ENCODE measurements around the gene MCOLN3.
A peak's percentile ranks its signal among the peaks of the same experiment; 100 is the strongest.
"Not testable (repeated sequence)": the region's sequence is repeated elsewhere in the genome, so short reads cannot be mapped to it uniquely, and the experiment has no call there.

Gene MCOLN3

GRCh38 chr1:84997667-84998600, 50.4 kb downstream of the MCOLN3 start:
- Histone ChIP-seq H4K20me1 (peaks cover 0 to 21% (median 16%) of the 10 kb centered on the region in 11 experiments; a peak in 16 of 22 replicates), H3K9me3 (replicated peaks in 1 of 11) (peaks cover 0 to 10% (median 7%) of the 10 kb centered on the region in 11 experiments; a peak in 12 of 22 replicates), H3K4me3 (peak overlapping the region; percentile 59 to 77 (median 66)), H3K4me2 (peak overlapping the region; percentile 98 to 100 (median 100)), H3K4me1 (peaks cover 17 to 32% (median 25%) of the 10 kb centered on the region in 10 experiments), H3K27ac (no peak overlapping the region), H3K36me3 (no peaks in the 10 kb centered on the region), H3K27me3 (peaks cover 36 to 68% (median 49%) of the 10 kb centered on the region in 11 experiments), H3K9ac (peak overlapping the region; percentile 18 to 63 (median 45); a peak in 8 of 22 replicates)
- TF ChIP-seq Cebpa-rat (IDR thresholded peaks at IDR 0.05), result no peak

GRCh38 chr1:84996846-84997666, 51.2 kb downstream of the MCOLN3 start, which contains the start of gene MCOLN2:
Gene MCOLN2 (minus strand): TSS chr1:84997113. CDS start chr1:84996872, 241 bp downstream.
- H3K9ac ChIP-seq, result peak within 1 kb of the TSS; percentile 37 to 69 (median 61); a peak in 16 of 22 replicates
- H3K4me2 ChIP-seq, result peak within 1 kb of the TSS; percentile 98 to 100 (median 100)
- TF ChIP-seq Cebpa-rat (IDR thresholded peaks at IDR 0.05), result no peak
- no peaks in the 10 kb centered on the region for H3K36me3 ChIP-seq
- peaks cover 36 to 68% (median 49%) of the 10 kb centered on the region in 11 experiments for H3K27me3 ChIP-seq
- H3K27ac ChIP-seq, result no peak within 1 kb of the TSS
- H3K4me1 ChIP-seq, result peaks cover 17 to 35% (median 25%) of the 10 kb centered on the region in 10 experiments
- peaks cover 0 to 10% (median 7%) of the 10 kb centered on the region in 11 experiments; a peak in 12 of 22 replicates for H3K9me3 ChIP-seq (replicated peaks in 1 of 11)
- peaks cover 0 to 21% (median 16%) of the 10 kb centered on the region in 11 experiments; a peak in 16 of 22 replicates for H4K20me1 ChIP-seq
- H3K4me3 ChIP-seq, result peak within 1 kb of the TSS; percentile 59 to 77 (median 66)

GRCh38 chr1:84995484-84996334, 52.6 kb downstream of the MCOLN3 start:
- no peak for TF ChIP-seq Cebpa-rat (IDR thresholded peaks at IDR 0.05)
- Histone ChIP-seq H3K9me3 (replicated peaks in 1 of 11) (peaks cover 0 to 10% (median 7%) of the 10 kb centered on the region in 11 experiments; a peak in 12 of 22 replicates), H3K4me2 (peak overlapping the region; percentile 2 to 100 (median 28); a peak in 17 of 22 replicates), H3K4me3 (0 out of 20 replicates have a peak overlapping the region, but pooled peaks of 1 of the 10 experiments have one; percentile 24), H3K27me3 (peaks cover 36 to 61% (median 48%) of the 10 kb centered on the region in 11 experiments), H3K9ac (peak overlapping the region in 1 of 11 experiments; percentile 43; a peak in 1 of 22 replicates), H4K20me1 (peaks cover 0 to 21% (median 16%) of the 10 kb centered on the region in 11 experiments; a peak in 16 of 22 replicates), H3K36me3 (no peaks in the 10 kb centered on the region), H3K27ac (no peak overlapping the region), H3K4me1 (peaks cover 17 to 48% (median 25%) of the 10 kb centered on the region in 10 experiments)

GRCh38 chr1:84991097-84991920, 57.0 kb downstream of the MCOLN3 start:
- no peak overlapping the region for H3K27ac ChIP-seq
- peak overlapping the region in 3 of 11 experiments; percentile 27 to 63 (median 33); a peak in 5 of 22 replicates for H3K4me2 ChIP-seq
- no peaks in the 10 kb centered on the region for H3K36me3 ChIP-seq
- no peak overlapping the region for H3K4me3 ChIP-seq
- H4K20me1 ChIP-seq, result no peaks in the 10 kb centered on the region; a peak in 1 of 22 replicates
- peaks cover 0 to 18% (median 7%) of the 10 kb centered on the region in 11 experiments; a peak in 19 of 22 replicates for H3K27me3 ChIP-seq
- H3K9me3 ChIP-seq (replicated peaks in 1 of 11), result peaks cover 0 to 10% (median 7%) of the 10 kb centered on the region in 11 experiments; a peak in 12 of 22 replicates
- H3K9ac ChIP-seq, result no peak overlapping the region
- peaks cover 5 to 48% (median 15%) of the 10 kb centered on the region in 10 experiments; a peak in 18 of 20 replicates for H3K4me1 ChIP-seq
- TF ChIP-seq Cebpa-rat (IDR thresholded peaks at IDR 0.05), result no peak

GRCh38 chr1:84988588-84988987, 59.7 kb downstream of the MCOLN3 start:
- no peak for TF ChIP-seq Cebpa-rat (IDR thresholded peaks at IDR 0.05)
- H3K9me3 ChIP-seq (replicated peaks in 1 of 11), result peaks cover 0 to 10% (median 0%) of the 10 kb centered on the region in 11 experiments; a peak in 2 of 22 replicates
- peak overlapping the region; percentile 34 to 74 (median 55); a peak in 20 of 22 replicates for H3K4me2 ChIP-seq
- H3K4me3 ChIP-seq, result no peak overlapping the region
- no peaks in the 10 kb centered on the region for H3K27me3 ChIP-seq
- H3K27ac ChIP-seq, result no peak overlapping the region
- H3K4me1 ChIP-seq, result peaks cover 5 to 31% (median 8%) of the 10 kb centered on the region in 10 experiments; a peak in 18 of 20 replicates
- no peaks in the 10 kb centered on the region for H4K20me1 ChIP-seq
- H3K36me3 ChIP-seq, result no peaks in the 10 kb centered on the region
- H3K9ac ChIP-seq, result no peak overlapping the region

GRCh38 chr1:84986561-84986960, 61.7 kb downstream of the MCOLN3 start:
- Histone ChIP-seq H3K4me1 (peaks cover 5 to 23% (median 8%) of the 10 kb centered on the region in 10 experiments; a peak in 18 of 20 replicates), H3K9me3 (replicated peaks in 1 of 11) (peaks cover 0 to 10% (median 0%) of the 10 kb centered on the region in 11 experiments; a peak in 2 of 22 replicates)
- not testable (repeated sequence) for H3K4me2 ChIP-seq, H3K36me3 ChIP-seq, H3K4me3 ChIP-seq, H3K9ac ChIP-seq, H4K20me1 ChIP-seq, H3K27me3 ChIP-seq, H3K27ac ChIP-seq

- peaks cover 5 to 13% (median 8%) of the 10 kb centered on the region in 10 experiments; a peak in 18 of 20 replicates for H3K4me1 ChIP-seq
- no peak overlapping the region for H3K4me3 ChIP-seq
- no peaks in the 10 kb centered on the region for H3K27me3 ChIP-seq
- no peak overlapping the region for H3K9ac ChIP-seq
- H3K4me2 ChIP-seq, result no peak overlapping the region
- peaks cover 0 to 10% (median 0%) of the 10 kb centered on the region in 11 experiments; a peak in 2 of 22 replicates for H3K9me3 ChIP-seq (replicated peaks in 1 of 11)
- H3K36me3 ChIP-seq, result no peaks in the 10 kb centered on the region
- no peak for TF ChIP-seq Cebpa-rat (IDR thresholded peaks at IDR 0.05)
- no peaks in the 10 kb centered on the region for H4K20me1 ChIP-seq
- H3K27ac ChIP-seq, result no peak overlapping the region
Measured at GRCh38 chr1:84985365-84985764, 62.9 kb downstream of the MCOLN3 start.
